ENCODE results near the gene FBN1.

The FBN1 gene

DNA sequence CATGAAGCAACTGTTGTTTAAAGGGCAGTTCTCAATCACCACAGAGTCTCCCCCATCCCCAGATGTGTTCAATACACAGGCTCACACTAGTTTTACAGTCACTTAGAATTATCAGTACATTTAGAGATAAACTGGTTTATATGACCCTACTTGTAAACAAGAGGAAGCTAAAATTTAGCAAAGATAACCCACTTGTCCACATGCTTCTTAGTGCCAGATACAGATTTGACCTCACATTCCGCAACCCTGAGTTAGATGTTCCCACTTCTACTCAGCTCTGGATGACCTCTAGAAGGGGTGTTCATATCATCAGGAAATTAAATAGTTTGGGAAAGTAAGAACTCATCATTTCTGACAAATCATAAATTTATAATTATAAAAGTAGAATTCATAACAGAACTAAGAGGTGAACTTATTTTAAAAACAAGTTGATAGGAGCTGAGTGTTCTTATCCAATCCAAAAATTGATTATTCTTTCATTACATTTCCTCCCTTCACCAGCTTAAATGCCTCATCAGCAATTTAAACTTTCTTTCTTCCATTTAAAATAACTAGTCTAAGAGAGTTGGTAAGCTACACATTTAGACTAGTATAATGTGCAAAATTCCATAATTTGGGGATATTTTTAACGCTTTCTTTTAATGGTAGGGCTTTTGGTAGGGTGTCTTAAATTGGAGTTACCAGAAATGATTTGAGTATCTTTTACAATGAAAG is 131.2 kb downstream of the FBN1 start:
- DNase-seq (ENCODE audit: low spot score) = no peak

DNA sequence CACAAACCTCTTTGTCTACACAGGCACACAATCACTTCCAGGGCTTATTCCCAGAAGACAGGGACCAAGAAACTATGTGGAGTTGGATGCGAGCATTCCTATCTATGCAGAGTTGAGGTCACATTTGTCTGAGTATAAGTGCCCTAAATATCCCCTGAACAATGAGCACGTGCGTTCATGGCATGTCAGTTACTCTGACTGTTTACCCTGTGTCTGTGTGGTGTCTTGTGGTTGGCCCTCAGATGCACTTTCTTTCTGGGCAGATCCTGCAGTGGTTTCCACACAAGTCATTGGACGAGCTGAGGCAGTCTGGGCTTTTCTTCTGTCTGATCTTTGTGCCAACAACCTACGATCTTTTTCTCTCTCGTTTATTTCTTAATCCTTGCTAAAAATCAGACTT is 134.5 kb downstream of the FBN1 start:
- no peak for DNase-seq (ENCODE audit: low spot score)

DNA sequence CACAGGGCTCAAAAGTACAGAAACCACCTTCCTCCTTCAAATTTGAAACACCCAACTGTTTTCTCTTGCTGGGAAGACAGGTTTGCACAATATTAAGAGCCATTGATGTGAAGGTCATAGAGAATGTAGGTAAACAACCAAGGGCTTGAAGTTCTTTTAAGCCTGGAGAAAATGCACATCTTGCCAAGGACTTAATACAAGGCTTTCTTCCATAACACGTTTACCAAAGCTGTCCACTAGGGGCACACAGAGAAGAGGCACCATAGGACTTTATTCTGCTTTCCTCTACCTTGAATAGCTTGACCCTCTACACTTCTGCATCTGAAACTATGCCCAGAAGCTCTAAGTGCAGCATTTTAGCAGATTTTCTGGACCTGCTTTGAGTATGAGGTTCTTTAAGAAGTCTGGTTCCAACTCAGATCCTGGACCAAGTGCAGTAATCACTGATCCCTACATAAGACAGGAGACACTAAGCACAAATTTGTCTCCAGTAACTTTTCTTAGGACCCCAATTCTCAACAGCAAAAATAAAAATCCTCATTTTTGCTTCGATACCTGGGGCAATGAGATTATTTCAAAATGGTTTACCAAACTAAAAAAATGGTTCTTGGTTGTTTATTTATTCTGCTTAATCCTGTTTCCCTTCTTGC is 138.0 kb downstream of the FBN1 start:
- DNase-seq (ENCODE audit: low spot score) = peak; percentile 52

DNA sequence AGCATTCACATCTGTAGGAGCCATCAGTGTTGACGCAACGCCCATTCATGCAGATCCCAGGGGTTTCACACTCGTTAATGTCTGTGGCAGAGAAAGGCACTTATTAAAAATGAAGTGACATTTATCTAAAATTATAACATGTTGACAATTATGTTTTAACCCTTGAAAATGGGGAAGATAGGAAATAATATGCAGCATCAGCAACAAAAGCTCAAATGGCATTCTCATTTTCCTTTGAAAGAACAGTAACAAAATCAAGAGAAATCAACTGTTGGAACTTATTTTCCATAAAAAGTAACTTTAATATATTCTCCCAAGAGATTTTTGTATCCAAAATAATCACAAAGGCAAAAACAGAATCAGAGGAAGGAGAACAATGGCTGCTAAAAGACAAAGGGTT is 140.4 kb downstream of the FBN1 start:
- DNase-seq (ENCODE audit: low spot score) = no peak

DNA sequence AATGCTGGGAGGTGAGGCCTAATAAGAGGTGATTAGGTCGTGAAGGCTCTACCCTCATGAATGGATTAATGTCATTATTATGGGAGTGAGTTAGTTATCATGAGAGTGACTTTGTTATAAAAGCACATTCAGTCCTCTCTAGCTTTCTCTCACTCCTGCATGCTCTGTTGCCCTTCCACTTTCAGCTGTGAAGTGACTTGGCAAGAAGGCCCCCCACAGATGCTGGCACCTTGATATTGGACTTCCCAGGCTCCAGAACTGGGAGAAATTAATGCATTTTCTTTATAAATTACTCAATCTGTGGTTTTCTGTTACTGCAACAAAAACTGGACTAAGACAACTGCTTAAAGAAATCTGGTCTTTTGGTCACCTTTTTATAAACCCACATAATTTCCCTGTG is 144.3 kb downstream of the FBN1 start:
- no peak for DNase-seq (ENCODE audit: low spot score)

DNA sequence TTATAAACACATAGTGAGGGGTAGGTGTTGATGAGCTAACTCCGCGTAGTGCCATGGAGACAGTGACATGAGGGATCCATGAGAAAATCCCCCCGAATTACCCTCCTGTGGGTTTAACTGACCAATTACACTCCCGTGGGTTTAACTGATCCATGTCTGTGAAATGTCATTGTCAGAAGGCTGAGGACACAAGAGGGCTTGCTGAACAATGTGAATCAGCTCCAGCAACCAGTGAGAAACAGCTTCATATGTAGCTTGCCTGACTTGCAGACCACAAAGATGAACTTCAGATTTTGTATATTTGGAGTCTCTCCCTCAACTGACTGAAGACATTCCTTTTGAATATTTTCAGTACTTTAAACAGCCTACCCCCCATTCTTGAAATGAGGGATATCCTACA is 144.9 kb downstream of the FBN1 start:
- DNase-seq (ENCODE audit: low spot score) = no peak

DNA sequence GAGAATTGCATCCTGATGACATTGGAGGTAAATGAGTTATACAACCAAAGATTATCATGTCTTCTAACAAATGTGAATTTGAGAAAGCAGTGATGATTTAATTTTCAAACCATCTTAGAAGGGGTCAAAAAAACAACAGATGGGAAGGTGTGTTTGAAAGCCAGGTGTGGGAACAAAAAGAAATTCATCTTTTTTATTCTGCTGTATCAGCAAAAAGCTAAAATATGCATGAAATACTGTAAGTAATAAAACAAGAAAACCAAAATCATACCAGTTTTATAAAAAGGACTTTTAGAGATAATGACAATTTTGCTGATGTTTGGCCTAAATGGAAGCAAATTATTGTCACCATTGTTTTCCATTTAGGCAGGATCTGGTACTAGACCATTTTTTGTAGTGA is 145.5 kb downstream of the FBN1 start:
- no peak for DNase-seq (ENCODE audit: low spot score)

DNA sequence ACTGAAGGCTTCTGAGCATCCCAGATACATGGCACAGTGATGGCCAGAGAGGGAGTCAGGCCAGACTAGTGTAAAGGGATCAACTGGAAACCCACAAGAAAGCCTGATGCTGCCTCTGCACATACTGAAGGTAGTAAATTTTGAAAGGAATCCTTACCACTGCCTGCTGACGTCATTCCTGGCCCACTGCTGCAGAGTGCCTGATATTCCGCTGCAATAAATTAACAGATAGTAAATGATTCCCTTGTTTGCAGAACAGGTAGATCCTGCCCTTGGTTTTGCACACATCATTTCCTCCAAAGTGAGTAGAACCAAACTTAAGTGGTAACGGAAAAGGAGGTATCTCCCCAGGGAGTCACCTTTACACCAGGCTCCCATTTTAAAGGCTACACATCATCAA is 146.7 kb downstream of the FBN1 start:
- no peak for DNase-seq (ENCODE audit: low spot score)

GRCh38 chr15:48494631-48495030 is 150.9 kb downstream of the FBN1 start:
- no peak for DNase-seq (ENCODE audit: low spot score)

DNA sequence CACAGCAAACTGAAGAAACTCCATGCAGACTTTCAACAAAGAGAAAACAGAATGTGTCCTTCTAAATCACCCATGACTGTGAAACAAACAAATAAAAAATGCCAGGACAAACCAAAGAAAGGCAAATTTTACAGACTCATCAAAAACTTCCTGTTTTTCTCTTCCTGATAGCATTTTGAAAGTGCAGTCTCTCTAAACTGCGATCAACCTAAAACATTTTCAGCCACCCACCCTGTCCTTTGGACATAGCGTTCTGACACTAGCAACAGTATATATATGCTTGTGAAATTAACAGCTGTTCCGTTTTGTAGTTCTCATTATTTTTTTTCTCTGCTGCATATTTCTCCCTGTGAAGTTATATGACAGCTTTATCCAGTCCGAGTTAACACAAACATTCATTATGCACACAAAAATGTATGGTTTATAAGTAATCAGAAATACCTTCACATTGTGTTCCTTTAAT is 151.7 kb downstream of the FBN1 start:
- DNase-seq (ENCODE audit: low spot score) = no peak

GRCh38 chr15:48493084-48493762 is 152.3 kb downstream of the FBN1 start:
- DNase-seq (ENCODE audit: low spot score) = no peak

GRCh38 chr15:48486228-48486627 is 159.3 kb downstream of the FBN1 start:
- no peak for DNase-seq (ENCODE audit: low spot score)

DNA sequence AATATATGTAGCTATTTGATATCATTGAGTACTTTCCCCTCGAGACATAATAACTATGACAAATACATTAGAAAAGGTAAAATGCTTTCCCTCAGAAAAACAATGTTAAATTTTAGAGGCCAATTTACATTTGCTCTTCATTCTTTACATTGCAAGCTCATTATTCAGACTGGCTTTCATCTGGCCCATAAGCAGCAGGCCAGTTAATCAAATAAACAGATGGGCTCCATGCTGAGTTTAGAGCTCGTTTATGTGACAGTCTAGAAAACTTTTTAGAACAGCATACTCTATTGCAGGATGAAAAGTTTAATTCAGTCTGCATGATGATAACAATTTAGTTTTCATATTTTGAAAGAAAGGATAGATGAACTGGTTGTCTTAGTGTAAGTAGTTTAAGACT is 163.7 kb downstream of the FBN1 start:
- no peak for DNase-seq (ENCODE audit: low spot score)

DNA sequence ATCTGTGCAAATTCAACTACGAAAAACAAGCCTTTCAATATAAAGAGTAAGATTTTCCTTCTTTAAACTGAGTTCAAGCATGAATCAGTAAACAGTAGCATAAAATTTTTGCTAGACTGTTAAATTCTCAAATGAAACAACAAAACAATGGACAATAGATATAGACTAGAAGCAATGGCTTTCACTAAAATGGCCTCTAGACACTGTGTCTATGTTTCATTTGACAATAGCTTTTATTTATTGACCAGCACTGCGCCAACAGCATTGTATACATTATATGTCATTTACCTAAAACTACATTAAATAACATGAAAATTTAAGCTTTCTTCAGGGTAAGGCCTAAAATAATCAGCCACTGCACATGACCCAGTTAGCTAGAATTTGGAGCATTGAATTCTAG is 165.8 kb downstream of the FBN1 start:
- no peak for DNase-seq (ENCODE audit: low spot score)

- no peak for DNase-seq (ENCODE audit: low spot score)
Observed at GRCh38 chr15:48478581-48478980, 166.9 kb downstream of the FBN1 start.

DNA sequence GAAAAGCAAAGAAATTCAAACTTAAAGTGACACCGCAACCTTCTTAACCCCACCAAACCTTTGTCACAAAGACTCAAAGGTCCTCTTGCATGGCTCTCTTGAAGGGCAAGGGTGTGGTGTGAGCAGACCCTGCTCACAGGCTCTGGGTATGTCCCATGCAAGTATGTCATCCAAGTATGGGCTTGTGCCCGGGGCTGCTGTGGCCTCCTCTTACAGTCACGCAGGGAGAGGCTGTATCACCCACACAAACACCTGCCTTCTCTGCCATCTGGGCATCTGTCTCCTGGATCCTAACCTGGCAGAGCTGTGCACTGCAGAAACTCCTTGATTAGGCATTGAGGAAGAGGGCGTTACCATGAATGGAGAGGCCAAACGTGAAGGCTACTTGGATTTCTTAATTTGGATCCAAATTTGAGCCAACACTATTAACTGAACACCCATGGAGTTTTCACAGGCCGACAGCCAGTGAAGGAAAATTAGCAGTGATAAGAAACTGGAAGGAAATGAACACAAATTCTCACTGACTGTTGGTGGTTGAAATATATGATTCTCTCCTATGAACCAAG is 167.6 kb downstream of the FBN1 start:
- DNase-seq (ENCODE audit: low spot score) = no peak

DNA sequence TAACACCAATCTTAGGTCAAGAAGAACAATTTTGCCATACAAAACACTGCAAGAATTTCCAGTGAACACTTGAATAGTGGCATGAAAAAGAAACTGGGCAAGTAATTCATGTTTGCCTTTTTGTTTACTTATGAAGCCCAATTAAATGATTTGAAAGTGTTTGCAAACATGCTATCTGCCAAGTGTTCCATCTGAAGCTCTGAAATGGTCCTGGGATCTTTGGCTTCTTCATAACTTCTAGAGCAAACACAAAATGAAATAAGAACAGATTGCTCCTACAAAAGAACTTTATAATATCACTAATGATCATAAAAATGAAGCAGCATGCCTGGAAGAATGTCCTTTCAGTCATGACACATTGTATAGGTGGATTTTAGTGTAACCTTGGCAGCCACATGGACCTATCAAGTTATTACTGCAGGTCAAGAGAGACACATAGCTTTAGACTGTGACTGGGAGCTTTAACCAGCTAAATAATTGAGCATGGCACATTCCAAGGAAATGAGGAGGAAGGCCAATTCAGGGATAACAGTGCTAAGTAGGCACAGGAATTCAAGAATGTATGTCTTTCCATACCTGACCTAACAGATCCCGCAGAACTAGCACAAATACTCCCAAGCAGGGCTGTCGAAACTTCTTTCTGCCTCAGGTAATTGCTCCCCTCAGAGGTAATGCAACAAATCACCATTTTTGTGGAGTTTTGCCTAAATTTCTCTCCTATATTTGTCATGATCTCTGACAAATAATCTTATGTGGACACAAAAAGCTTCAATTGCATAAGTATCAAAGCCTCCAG is 169.7 kb downstream of the FBN1 start:
- no peak for DNase-seq (ENCODE audit: low spot score)

DNA sequence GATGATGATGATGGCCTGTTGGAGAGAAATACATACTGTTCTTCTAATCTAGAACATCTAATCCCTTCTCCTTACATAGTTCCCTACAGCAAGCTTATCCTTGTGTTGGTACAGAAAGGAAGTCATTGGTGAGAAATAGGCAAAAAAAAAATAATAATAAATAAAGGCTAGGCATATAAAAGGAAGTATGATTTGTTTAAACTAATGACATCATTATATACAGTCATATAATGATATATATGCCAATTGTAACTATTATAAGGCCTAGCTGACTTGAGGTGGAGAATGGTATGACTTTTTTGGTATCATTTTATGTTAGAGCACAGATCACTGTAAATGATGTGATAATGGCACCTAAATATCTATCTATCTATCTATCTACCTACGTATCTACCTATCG is 171.8 kb downstream of the FBN1 start:
- no peak for DNase-seq (ENCODE audit: low spot score)

GRCh38 chr15:48472756-48473155 is 172.8 kb downstream of the FBN1 start:
- peak; percentile 4 for DNase-seq (ENCODE audit: low spot score)

GRCh38 chr15:48471073-48471472 is 174.4 kb downstream of the FBN1 start:
- DNase-seq (ENCODE audit: low spot score) = no peak

GRCh38 chr15:48470096-48470495 is 175.4 kb downstream of the FBN1 start:
- no peak for DNase-seq (ENCODE audit: low spot score)

- DNase-seq (ENCODE audit: low spot score) = no peak
Observed at GRCh38 chr15:48469681-48470080, 175.8 kb downstream of the FBN1 start.

Data from COLO829 (cell line).